Central memory CD4-positive, alpha-beta T cell (primary cell): ENCODE measurements around the gene BAHD1.
A peak's percentile ranks its signal among the peaks of the same experiment; 100 is the strongest.

Experiments
- DNase-seq: peaks from one replicate; pipeline ENCODE4 v3.0.0; 2022

BAHD1 gene

GRCh38 chr15:40424483-40425115, 16.2 kb upstream of the BAHD1 start:
- DNase-seq, result no peak

DNA sequence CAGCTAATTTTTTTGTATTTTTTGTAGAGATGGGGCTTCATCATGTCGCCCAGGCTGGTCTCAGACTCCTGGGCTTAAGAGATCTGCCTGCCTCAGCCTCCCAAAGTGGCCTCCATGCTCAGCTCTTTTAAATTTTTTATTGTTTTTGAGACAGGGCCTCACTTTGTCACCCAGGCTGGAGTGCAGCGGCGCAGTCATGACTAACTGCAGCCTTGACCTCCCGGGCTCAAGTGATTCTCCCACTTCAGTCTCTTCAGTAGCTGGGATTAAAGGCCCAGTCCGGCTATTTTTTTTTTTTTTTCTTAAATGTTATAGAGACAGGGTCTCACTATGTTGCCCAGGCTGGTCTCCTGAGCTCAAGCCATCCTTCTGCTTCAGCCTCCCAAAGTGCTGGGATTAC, 15.1 kb upstream of the BAHD1 start:
- no peak for DNase-seq

- no peak for DNase-seq
Measured at GRCh38 chr15:40427188-40427587, 13.6 kb upstream of the BAHD1 start.

GRCh38 chr15:40428185-40428584, 12.6 kb upstream of the BAHD1 start:
- no peak for DNase-seq

DNA sequence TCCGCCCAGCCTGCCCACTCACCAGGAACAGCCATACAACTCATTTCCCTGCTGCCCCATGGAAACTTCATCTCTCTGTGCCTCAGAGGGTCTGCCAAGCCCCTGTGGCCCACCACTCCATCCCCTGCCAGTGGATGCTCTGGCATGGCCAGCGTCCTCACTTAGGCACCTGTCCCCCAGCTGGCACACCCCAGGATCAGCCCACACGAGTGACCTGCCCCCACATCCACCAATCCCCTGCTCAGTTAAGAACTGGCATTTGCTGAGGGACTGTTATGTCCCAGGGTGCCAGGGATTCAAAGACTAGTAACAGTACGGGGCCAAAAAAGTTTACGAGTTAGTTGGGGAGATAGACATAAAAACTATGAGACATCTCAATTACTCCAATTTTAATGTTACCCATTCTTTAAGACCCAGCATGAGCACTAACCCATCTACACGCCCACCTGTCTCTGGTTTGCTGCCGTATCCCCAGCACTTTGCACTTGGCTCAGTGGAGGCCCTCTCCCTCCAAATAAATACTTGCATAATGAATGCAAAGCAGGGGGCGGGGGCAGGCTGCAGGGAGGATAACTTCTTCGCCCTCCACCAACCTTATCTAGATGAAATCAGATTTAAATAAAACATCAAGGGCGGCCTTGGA, 11.6 kb upstream of the BAHD1 start:
- no peak for DNase-seq

DNA sequence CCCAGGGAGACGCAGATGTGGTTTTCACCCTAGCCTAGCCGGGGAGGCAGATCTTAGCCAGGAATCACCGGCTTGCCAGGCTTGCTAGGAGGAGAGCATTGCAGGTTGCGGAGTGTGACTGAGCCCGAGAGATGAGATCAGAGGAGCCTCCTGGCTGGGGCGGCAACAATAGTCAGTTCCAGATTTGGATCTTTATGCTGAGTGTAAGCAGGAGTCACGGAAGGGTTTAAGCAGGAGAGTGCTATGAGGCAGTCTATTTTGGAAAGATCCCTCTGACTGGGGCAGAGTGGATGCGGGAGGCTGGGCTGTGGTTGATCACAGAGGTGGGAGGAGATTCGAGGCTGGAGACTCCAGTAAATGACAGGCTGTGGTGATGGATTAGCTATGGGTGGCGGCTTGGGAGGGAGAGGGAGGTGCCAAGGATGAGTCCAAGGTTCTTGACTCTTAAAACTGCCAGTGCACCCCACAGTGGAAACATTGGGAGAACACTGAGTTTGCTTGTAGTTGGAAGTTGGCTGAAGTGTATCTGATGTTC, 10.4 kb upstream of the BAHD1 start:
- no peak for DNase-seq

GRCh38 chr15:40435023-40435709, 5.6 kb upstream of the BAHD1 start:
- no peak for DNase-seq

- no peak for DNase-seq
Measured at GRCh38 chr15:40435710-40436089, 5.1 kb upstream of the BAHD1 start.

DNA sequence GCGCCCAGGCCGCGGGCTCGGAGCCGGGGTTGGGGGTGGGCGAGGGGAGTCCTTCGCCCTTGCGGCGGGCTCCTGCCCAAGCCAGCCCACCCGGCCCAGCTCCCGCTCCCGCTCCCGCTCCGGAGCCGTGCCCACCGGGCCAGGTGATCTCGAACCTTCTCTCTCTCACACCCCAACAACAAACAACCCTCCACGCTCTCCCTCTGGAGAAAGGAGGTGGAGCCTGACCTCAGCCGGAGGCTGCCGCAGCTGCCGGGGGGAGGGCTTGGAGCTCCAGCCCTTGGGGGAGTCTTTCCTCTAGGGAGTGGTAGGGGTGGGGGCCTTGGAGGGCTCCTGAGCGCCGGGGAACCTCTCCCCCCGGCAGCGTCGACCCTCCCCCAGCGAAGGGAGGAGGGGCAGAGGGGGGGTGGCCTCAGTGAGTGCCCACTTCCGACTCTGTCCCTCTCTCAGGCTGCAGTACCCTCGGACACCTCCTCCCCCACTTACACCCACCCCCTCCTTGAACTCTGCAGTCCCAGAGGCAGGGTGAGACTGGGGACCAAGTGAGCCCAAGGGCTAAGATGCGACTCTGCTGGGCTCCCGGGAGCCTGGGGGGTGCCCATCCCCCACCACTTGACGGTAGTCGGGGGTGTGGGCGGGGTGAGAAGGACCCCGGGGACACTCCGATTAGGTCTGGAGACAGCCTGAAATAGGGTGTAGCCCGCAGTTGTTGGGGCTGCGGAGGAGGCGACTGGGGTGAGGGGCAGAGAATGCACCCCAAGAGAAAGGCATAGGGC, 4.4 kb upstream of the BAHD1 start:
- DNase-seq, result no peak

GRCh38 chr15:40436892-40437751, 3.6 kb upstream of the BAHD1 start:
- DNase-seq, result no peak

- no peak for DNase-seq
Measured at GRCh38 chr15:40437752-40438687, 2.7 kb upstream of the BAHD1 start.

GRCh38 chr15:40438712-40439111, 2.0 kb upstream of the BAHD1 start:
- DNase-seq, result no peak

DNA sequence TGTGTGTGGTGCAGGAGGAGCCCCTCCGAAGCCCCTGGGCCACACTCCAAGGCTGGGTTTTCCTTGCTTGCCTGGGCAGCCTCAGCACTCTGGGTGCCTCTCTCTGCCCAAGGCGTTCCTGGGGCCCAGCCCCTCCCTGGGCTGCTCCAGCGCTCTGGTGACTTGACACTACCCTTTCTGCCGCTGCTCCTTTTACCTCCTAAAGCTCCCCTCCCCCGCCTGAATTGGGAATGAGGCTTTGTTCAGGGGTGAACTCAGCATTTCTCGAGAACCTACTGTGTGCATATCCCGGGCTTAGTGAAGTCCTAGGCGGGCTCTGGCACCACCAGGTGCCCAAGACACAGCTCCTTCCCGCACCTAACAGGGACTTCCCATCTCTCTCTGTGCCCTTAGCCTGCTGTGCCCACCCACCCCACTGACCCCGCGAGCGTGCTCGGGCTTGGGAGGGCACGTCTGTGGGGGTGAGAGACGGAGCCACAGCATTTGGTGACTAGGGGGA, 1.2 kb upstream of the BAHD1 start:
- no peak for DNase-seq

DNA sequence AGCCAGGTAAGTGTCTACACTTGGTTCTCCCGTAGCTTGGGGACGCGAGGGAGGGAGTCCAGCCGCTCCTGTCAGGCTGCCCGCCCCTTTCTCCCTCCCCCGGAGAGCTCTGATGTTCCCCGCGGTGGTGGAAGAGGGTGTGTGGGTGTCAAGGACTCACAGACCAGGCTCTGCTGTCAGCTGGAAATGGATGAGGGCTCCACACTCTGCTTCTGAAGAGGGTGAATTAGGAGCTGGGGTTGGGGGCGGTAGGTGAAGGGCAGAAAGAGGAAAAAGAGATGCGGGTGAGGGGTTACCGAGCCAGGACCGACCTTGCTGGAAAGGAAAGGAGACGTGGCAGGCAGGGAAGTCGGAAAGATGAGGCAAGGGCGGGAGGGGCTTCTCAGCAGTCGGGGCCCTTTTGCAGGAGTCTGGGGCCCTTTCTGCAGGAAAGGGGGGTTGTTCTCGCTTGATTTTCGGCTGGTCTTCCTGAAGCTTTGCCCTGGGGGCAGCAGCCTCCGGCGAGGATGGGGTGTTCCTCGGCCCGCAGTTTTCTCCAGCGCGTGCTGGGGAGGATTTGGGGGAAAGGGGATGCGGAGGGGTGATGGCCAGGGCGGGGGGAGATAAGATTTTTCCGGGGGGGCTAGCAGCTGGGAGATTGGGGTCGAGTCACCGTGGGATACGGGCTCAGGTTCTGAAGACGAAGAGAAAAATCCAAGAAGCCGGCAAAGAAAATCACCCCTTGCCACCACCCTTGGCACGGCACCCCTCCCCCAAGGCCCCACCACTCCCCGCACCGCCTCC, 602 bp upstream of the BAHD1 start:
- DNase-seq, result peak; percentile 20

GRCh38 chr15:40441565-40442531, 1.1 kb downstream of the BAHD1 start:
- peak; percentile 21 for DNase-seq

- no peak for DNase-seq
Measured at GRCh38 chr15:40443255-40443654, 2.5 kb downstream of the BAHD1 start.

- DNase-seq, result no peak
Measured at GRCh38 chr15:40443846-40444245, 3.1 kb downstream of the BAHD1 start.

DNA sequence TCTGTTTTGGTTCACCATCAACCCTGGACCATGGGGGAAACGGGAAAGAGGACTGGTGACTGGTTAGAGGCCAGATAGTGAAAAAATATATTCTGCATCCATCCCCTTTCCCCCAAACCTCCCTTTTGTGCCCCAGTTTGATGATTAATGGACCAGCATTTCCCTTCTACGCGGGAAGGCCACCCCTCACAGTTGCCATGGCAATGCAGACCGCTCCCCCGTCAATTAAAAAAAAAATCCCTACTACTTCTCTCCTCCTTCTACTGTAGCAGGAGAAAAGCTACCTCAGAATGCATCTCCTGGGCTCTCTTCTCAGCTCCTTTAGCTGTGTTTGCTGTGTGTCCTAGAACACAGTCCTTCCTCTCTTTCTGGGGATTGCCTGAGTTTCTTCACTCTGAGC, 4.0 kb downstream of the BAHD1 start:
- no peak for DNase-seq

DNA sequence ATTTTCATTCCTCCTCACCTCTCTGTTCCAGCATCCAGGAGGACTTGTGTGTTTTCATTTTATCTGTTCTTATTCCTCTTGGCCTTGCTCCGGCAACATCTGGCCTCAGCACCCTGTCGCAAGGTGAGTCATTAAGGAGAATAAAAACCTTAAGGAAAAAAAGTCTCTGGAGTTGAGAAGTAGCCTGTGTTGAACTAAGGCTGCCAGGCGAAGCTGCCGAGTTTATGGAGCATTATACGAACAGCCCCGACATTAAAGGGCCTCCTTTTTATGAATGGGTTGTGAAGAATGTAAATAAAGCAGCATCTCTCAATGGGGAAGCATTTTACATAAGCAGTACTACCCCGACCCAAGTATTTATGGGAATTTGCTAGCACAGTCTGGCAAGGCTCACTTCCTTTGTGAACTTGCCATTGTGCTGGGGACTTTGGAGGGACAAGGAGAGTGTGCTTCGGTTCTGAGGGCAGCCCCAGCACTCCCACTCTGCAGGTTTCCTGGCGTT, 4.7 kb downstream of the BAHD1 start:
- DNase-seq, result no peak
